Caki2 (cell line): ENCODE results near the gene C9orf50. TPM values are rescaled to one million over a fixed set of nuclear protein-coding genes. Genes with fewer than 3 reads are reported as not detected.

Source experiments
- DNase-seq: peaks from one replicate; pipeline ENCODE4 v3.0.0-alpha.2; 2015; ENCODE audit warnings: low read depth
- in situ Hi-C: cut with HindIII; loops from 2 replicates; pipeline ENCODE4 v1.10.0; 2016; ENCODE audit warnings: low sequenced_read_pairs, low pct_unique_long_range_greater_than_20kb, mixed read lengths
- total RNA-seq: library from RNA; depleted of rRNA; stranded (reverse); fragments of >200 nt; shearing (Covaris generic); gene quantifications from 2 replicates; pipeline ENCODE4 v1.2.3, GENCODE V29; 2014; ENCODE audit warnings: low replicate concordance

Gene C9orf50
- total RNA-seq, 1 experiment from 2014 or later = not detected

DNA sequence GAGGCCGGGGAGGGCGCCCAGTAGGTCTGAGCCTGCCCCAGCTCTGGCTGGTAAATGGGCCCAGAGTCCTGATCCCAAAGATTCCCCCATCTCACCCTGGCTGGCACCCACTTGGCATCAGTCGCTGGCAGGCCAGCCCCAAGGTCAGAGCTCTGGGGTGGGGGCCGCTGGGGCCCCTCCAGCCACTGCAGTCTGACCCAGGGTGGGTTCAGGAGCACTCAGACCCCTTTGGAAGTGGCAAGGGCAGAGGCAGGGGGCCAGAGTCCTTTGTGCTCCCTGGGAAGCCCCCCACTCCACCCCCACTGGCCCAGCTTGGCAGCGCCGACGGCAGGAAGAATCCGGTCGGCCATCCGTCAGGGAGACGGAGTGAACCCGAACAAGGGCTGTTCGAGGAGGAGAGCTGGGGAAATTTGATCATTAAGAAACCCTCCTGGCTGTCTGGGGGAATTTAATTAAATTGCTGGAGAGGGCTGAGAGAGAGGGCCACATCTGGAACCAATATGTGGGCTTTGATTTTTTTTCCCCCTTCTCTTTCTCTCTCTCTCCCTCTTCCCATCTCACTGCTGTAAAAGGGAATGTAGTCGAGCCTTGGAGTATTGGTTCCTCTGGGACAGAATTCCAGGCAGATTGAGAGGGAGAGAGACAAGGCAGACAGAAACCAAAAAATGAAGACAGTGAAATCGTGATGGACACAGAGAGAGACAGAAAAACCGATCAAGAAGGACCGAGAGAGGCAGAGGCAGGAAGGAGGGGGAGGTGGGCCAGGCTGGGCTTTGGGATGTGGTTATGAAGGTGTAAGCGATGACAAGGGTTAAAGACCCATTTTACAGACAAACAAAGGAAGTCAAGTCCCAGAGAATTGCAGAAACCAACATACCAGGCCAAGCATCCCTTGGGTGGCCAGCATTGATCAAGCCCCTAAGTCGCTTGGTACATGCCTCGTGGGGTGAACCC, 29.1 kb upstream of the C9orf50 start:
- in situ Hi-C loops = no loop called here
- no peak for DNase-seq

DNA sequence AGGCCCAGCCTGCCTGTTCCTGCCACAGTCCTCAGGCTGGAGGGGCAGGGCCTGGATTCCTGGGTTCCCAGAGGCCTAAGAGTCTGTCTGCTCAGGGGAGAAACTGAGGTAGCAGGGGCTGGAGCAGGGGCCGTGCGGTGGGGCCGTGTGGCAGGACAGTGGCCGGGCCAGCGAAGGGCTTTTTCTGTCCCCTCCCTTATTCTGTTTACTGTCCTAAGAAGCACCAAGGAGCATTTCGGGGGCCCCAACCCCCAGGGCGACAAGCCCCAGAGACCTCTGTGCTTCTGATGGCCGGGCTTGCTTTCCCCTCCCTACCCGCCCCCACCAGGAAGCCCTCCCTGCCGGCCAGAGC, 27.8 kb upstream of the C9orf50 start:
- in situ Hi-C loops = no loop called here
- DNase-seq = no peak

DNA sequence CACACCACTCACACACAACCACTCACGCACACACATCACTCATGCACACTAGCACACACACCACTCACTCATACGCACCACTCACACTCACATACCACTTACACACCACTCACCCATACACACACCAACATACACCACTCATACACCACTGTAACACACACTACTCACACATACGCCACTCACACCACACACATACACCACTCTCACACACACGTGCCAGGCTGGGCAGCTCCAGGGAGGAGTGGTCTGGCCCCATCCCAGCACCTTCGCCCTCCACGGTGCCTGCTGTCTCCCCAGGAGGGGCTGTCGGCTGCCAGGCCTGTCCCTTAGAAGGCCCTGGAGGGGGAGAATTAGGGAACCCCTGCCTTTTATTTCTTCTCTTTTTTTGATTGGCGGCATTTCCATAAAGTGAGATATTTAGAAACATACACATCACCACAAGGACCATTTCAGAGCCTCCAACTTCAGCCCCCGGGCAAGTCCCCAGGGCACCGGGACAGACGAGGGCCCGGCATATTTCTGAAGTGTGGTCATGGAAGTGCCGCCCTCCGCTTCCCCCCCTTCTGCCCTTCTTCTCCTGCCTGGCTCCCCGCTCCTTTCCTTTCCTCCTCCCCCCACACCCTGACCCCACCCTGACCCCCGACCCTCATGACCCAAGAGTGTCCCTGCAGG, 27.3 kb upstream of the C9orf50 start:
- in situ Hi-C loops = no loop called here
- DNase-seq = no peak

DNA sequence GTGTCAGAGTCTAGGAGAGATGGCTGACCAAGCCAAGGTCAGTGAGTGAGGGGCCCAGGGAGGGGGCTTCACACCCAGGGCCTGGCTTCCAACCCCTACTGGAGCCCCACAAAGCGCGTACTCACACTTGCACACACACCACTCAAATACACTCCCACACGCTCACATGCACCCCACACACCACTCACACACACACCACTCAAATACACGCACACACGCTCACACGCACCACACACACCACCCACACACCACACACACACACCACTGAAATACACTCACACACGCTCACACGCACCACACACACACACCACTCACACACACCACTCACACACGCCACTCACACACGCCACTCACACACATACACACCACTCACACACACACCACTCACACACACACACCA, 26.7 kb upstream of the C9orf50 start:
- in situ Hi-C loops = no loop called here
- DNase-seq = no peak

DNA sequence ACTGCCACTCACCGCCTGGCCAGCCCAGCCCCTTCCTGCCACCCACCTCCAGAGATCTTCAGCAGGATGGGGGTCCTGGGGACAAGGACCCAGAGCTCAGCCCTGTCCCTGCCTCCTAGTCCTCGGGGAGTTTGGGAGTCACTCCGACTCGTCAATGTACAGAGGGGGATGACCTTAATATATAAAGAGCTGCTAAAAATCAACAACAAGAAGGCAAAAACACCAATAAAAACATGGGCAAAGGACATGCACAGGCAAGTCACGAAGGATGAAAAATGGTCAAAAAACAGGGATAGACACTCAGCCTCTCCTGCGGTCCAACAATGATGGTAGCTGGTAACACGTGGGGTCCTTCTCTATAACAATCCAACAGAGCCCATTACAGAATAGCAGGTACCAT, 25.8 kb upstream of the C9orf50 start:
- in situ Hi-C loops = no loop called here
- no peak for DNase-seq

DNA sequence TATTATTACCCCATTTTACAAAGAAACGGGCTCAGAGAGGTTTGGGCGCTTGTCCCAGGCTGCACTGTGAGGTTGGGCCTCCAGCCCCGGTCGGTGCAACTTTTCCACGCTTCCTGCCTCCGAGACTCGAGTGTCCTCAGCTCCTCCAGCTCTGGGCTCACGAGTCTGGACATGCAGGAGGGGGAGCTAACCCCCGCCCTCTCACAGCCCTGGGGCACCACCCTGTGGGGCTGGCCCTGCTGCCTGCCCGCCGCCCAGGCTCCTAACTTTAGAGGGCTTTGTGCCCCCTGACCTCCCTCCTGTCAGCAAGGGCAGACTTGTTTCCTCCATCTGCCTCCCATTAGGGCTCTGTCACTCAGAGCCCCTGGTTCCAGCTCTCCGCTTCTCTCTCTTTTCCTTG, 25.4 kb upstream of the C9orf50 start:
- in situ Hi-C loops = no loop called here
- DNase-seq = no peak

DNA sequence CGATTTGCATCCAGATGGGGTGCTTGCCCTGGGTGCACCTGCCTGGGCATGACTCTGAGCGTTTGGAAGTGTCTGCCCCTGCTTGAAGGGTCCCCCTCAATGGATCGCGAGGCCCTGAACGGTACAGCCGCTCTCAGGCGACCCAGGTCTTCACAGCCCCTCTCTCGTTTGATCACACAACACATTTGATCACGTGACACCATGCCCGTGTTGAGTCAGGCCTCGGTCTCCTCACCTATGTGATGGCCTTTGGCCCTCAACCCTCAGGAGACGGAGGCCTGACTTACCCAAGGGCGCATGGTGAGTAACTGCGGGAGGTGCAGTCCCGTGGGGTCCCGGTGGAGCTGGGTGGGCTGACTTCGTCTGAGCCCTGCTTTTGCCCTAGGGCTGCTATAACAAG, 24.0 kb upstream of the C9orf50 start:
- DNase-seq = no peak
- in situ Hi-C loops = no loop called here

DNA sequence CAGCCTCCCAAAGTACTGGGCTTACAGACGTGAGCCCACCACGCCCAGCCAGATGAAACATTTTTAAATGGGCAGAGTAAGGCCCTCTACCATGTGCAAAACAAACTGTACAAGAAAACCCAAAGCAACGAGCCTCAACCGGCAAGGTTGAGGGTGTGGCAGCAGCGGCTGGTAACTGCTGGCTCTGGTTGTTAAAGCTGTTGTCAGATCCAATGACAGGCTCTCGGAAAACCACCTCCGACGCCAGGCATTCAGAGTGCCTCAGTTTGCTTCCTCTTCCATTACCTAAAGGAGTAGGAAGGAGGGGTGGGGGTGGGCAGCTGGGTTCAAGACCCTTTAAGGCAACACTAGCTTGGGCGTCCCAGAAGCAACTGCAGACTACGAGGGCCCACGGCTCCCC, 23.5 kb upstream of the C9orf50 start:
- in situ Hi-C loops = no loop called here
- no peak for DNase-seq

DNA sequence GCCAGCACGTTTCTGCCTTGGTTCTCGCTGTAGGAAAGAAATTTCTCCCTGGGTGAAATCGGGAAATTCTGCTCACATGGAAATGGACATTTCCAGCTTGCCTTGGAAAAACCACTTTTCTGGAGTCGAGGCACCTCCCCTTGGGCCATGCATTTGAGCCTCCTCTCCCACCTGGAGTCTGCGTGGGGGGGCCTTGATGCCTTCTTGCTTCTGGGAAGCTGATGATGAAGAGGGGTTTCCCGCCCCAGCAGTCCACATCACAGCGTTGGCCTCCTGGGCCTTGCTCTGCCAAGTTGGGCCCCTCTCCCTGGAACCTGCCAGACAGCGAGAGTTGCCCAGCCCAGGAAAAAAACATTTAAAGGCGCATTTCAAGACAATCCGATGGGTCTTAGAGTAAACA, 22.8 kb upstream of the C9orf50 start:
- in situ Hi-C loops = no loop called here
- no peak for DNase-seq

DNA sequence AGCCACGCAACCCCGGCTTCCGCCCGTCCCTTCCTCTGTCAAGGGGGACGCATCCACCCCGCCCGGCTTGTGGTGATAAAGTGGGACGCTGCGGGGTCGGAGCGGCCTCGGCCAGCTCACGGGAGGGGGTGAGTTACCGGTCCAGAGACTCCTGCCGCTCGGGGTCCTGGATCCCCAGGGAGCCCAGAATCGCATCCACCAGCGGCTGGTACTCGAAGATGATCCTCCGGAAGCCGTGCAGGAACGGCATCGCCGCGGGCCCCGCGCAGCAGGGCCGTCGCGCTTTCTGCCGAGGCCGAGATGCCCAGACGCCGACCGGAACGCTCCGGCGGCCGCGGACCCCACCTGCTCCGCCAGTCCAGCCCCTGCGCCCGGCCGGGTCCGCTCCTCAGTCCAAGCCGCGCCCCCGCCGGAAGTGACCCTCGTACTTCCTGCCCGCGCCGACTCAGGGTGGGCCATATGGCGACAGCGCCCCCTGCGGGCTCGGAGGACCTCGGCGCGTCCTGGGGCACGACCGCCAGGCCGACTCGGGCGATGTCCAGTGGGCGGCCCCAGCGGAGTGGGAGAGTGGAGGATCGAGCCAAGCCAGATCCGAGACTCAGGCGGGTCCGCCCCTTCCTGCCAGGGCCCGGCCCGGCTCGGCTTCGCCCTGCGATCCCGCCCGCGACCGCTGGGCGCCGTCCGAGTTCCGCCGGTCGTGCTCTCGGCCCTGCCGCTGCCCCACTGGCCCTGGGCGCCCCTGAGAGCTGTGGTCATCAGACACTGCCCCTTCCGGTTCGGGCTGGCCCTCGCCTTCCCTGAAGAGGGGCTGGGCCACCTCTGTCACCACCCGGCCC, 21.1 kb upstream of the C9orf50 start, which contains the start of gene ASB6:
TSS of gene ASB6 (minus strand) at position 402 of the 836 bp plus-strand sequence. CDS start at position 250, 152 bp downstream.
- peak; percentile 98 for DNase-seq
- in situ Hi-C loops = no loop called here

DNA sequence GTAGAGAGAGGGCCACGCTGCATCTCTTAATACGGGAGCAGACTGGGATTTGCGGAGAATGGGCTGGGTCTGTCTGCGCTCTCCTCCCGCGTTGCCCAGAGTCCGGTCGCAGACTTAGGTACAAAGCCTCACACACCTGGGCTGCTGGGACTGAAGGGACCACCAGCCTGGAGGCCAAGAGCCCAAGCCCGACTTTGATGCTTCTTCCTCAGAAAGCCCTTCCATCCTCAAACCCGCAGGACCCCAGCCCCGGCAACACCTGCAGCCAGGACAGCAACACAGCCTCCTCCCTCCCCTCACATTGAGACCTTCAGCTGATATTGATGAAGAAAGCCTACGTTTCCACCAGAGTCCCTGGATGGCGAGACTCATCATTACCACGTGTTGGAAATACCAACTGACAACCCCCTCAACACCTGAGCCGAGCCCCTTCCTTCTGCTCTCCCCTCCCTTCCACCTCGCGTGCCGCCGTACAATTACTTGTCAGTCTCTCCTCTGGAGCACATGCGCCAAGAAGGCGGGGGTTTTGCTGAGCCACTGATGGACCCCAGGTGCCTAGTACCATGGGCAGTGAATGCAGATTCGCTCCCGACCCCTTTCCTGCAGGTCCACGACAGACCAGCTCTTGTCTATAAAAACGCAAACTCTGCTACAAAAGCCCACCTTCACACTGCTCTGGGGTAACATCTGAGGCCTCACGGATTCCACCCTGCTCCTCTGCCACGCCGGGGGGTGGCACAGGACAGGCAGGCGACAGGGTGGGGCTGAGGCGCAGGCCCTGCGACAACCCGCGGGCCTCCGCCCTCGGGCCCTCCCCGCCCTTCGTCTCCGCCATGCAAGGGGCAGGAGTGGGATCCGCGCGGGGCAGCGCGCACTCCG, 20.2 kb upstream of the C9orf50 start:
- in situ Hi-C loops = no loop called here
- no peak for DNase-seq

DNA sequence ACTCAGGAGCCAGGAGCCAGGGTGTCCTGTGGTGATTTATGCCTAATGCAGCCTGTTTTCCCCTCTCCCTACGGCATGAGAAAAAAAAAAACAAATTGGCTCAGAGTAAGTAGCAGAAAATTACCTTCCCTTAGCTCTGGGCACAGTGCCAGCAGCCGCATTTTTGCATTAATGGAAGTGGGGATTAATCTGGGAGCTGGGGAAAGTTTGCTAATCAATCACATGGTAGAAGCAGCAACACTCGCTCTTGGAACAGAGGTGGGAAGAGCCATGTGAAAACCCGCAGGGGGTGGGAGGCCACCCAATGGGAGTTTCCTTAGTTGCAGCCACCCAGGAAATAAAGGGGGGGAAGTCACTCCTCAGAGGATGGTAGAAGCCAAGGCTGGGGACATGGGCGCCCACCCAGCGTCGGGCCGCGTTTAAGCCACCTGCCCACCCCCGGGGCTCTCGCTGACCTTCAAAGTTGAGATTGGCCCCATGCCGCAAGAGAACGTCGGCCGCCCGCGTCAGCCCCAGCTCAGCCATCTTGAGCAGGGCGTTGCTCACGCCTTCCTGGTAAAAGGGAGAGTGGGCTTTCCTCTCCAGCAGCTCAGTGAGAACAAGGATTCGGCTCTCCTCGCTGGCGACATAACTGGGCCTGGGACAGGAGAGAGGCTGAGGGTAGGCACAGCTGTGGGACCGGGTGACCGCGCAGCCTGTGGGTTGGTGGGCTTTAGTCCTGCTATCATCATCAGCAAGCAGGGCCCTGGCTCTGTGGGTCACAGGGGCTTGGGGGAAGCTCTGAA, 19.4 kb upstream of the C9orf50 start:
- in situ Hi-C loops = no loop called here
- peak; percentile 79 for DNase-seq

DNA sequence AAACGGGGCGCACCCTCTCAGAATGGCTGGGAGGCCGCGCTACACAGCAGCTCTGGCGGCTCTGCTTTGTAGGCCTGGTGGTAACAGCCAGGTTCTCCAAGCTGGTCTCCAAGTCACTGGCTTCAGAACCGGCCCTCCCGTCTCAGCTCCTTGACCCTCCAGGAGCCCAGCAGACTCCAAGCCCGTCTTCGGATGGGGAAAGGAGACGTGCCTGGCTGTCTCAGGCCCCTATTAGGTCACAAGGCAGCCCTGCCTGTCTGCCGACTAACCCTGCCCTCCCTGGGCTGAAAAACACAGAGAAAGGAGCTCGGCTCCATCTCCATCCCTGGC, 18.8 kb upstream of the C9orf50 start:
- no peak for DNase-seq
- in situ Hi-C loops = no loop called here

DNA sequence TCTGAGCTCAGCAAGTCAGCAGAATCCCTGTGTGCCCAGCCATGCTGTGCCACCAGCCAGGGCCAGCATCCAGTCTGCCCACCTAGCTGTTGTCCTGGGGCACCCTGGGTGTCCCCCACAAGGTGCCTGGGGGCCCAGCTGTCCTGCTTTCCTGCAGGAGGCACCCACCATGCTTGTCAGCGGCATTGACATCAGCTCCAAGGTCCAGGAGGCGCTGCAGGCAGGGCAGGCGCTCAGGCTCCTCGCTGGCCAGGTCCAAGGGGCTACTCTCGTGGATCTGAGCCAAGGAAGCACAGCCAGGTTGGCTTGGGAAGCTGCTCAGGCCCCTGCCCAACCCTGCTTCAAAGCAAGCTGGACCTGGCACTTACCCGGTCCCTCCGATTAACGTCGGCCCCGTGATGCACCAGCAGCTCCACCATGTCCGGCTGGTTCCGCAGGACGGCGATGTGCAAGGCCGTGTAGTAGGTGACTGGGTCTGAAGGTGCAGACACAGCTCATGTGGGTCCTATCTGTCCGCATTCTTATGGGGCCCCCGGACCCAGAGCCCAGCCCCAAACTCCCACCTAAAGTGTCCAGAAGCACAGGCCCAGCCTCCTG, 18.2 kb upstream of the C9orf50 start:
- DNase-seq = no peak
- in situ Hi-C loops = no loop called here

DNA sequence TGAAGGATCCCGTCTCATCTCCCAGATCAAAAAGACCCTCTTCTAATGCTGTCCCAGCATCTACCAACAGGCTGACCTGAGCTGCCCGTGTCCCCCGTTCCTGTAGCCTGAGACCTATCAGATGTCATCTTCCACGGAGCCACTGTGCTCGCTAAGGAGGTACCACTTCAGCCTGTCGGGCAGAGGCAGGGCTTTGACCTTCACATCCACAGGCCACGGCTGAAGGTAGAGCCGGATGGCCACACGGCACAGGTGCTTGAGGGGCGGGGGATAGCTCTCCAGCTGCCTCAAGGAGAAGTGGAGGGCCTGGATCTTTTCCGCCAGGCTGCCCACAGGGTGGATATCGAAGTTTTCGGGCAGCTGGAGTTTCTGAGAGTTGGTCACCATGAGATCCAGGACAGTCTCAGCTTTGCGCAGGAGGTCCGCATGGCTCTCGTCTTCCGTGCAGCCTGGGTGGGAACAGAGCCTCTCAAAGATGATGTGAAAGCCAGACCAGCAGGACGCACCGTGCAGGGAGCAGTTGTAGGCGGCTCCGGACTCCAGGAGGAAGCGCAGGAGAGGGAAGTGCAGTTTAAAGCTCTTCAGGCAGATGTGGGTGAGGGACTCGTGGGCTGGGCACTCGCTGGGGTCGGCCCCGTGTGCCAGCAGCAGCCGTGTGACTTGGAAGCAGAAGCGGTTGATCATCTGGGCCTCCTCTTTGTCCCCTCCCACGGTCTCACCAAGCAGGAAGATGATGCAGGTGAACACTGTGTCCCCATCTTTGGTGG, 17.0 kb upstream of the C9orf50 start:
- DNase-seq = no peak
- in situ Hi-C loops = no loop called here

DNA sequence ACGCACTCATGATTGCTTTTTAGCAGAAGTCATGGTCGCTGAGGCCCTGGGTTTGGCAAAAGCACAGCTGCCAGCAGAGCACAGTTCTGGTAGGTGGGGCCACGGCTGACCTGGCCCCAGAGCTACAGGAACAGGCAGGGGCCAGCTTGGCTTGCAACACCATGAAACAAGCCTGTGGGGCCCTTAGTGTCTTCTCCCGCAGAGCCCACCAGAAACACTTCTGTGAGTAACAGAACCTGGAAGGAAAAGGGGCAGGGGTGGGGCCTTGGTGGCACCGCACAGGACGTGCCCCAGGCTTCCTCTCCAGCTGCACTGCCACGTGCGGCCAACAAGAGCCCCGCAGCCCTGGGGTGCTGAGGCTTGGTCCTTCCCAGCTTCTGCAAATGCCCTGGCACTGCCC, 16.2 kb upstream of the C9orf50 start:
- in situ Hi-C loops = no loop called here
- DNase-seq = no peak
